Fibroblast of lung (primary cell): ENCODE results near the gene URB1. TPM values are rescaled to one million over a fixed set of nuclear protein-coding genes. Genes with fewer than 3 reads are reported as not detected.

ENCODE experiments used
- DNase-seq, 2 donors: peaks; one replicate each; pipeline versions ENCODE4 v3.0.0 to v3.0.0-alpha.2; 2010; ENCODE audit warnings: low read depth in 2 of 2
- H2AFZ ChIP-seq: 2 replicates; pipeline ENCODE4 v1.5.1; 2012; ENCODE audit warnings: low read length, control low read depth, inconsistent platforms
- H3K27ac ChIP-seq: 2 replicates; pipeline ENCODE4 v1.5.1; 2011; ENCODE audit warnings: low read length, control low read depth; ENCODE audit not compliant: insufficient read depth
- H3K27me3 ChIP-seq: 2 replicates; pipeline ENCODE4 v1.5.1; 2011; ENCODE audit warnings: mild to moderate bottlenecking, low read length; ENCODE audit not compliant: control insufficient read depth, insufficient read depth
- H3K36me3 ChIP-seq: 2 replicates; pipeline ENCODE4 v1.5.1; 2011; ENCODE audit warnings: low read length; ENCODE audit not compliant: control insufficient read depth, insufficient read depth
- H3K4me1 ChIP-seq: 2 replicates; pipeline ENCODE4 v1.5.1; 2011; ENCODE audit warnings: low read length; ENCODE audit not compliant: control insufficient read depth, insufficient read depth; ENCODE audit errors: extremely low read depth
- H3K4me2 ChIP-seq: 2 replicates; pipeline ENCODE4 v1.5.1; 2011; ENCODE audit warnings: low read length, control low read depth; ENCODE audit not compliant: insufficient read depth; ENCODE audit errors: extremely low read depth
- H3K4me3 ChIP-seq, 4 experiments: fragments of 200-600 bp in 1 of 4; sonication (generic) in 1 of 4; replicated peaks in 1 of 4; 2 replicates each; pipeline ENCODE4 v1.5.1; 2011 to 2016; ENCODE audit warnings: low read length in 4 of 4, low read depth in 3 of 4, mild to moderate bottlenecking in 3 of 4, control low read depth in 2 of 4, inconsistent platforms in 1 of 4, mixed read lengths in 1 of 4; ENCODE audit not compliant: insufficient read depth in 1 of 4; ENCODE audit errors: control extremely low read depth in 1 of 4
- H3K79me2 ChIP-seq: 2 replicates; pipeline ENCODE4 v1.5.1; 2012; ENCODE audit warnings: mild to moderate bottlenecking, low read length, inconsistent platforms; ENCODE audit not compliant: control insufficient read depth, insufficient read depth
- H3K9ac ChIP-seq: 2 replicates; pipeline ENCODE4 v1.5.1; 2011; ENCODE audit warnings: mild to moderate bottlenecking, low read length, control low read depth; ENCODE audit not compliant: insufficient read depth
- H3K9me3 ChIP-seq: 2 replicates; pipeline ENCODE4 v1.5.1; 2012; ENCODE audit warnings: low read depth, low read length; ENCODE audit not compliant: control insufficient read depth, insufficient read depth
- H4K20me1 ChIP-seq: 2 replicates; pipeline ENCODE4 v1.5.1; 2011; ENCODE audit warnings: low read length; ENCODE audit not compliant: control insufficient read depth, insufficient read depth; ENCODE audit errors: extremely low read depth
- EZH2 ChIP-seq: IDR thresholded peaks from 2 replicates; pipeline ENCODE4 v1.5.1; 2012; ENCODE audit warnings: low read length, control low read depth, mild to moderate bottlenecking; ENCODE audit errors: missing control alignments
- polyA plus RNA-seq, 2 donors: library from polyadenylated mRNA; depleted of rRNA in 1 of 2; stranded (reverse) in 1 of 2; unstranded in 1 of 2; fragments of >200 nt; gene quantifications; 2 replicates each; pipeline ENCODE4 v1.2.1, GENCODE V29; 2011 to 2012; ENCODE audit warnings: missing spikeins in 1 of 2
- total RNA-seq: library from RNA; depleted of rRNA; stranded (reverse); fragments of >200 nt; gene quantifications from 2 replicates; pipeline ENCODE4 v1.2.1, GENCODE V29; 2014
- TF ChIP-seq, protein P1 (sequence below), 2 donors: IDR thresholded peaks in 1 of 2; conservative IDR thresholded peaks in 1 of 2; 1 replicate in 1 of 2; 2 replicates in 1 of 2; pipeline ENCODE4 v1.5.1; 2011 to 2012; ENCODE audit warnings: low read length in 2 of 2, control low read depth in 1 of 2, inconsistent platforms in 1 of 2, low read depth in 1 of 2, mild to moderate bottlenecking in 1 of 2

URB1 gene
- total and polyA plus RNA-seq, 2 donors (not counting 1 experiment from before 2014, with no cell fraction given) = 4.3 to 17.7 TPM

DNA sequence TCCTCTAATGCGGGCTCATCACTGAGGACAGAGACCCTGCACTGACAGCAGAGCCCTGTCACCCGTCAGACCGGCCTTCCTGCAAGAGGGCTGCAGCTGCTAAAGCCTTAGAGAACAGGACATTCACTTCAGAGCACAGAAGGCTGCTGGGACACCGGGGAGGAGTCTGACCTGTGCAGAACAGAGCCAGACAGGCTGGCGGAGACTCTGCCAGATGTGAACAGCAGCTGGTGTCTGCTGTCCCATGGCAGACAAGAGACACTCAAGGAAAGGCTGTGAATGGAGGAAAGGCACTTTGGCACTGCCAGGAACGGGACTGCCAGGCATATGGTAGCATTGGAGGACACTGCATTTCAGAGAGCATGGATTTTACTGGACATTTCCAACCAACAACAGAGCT lies 72.8 kb downstream of the URB1 start:
- peaks cover 26% of the 10 kb centered on the region for H3K36me3 ChIP-seq
- no peak overlapping the region for H3K4me2 ChIP-seq
- H3K9me3 ChIP-seq = no peaks in the 10 kb centered on the region
- H3K4me3 ChIP-seq = no peak overlapping the region
- no peak overlapping the region for H2AFZ ChIP-seq
- H4K20me1 ChIP-seq = no peaks in the 10 kb centered on the region
- H3K4me1 ChIP-seq = no peaks in the 10 kb centered on the region
- H3K27me3 ChIP-seq = no peaks in the 10 kb centered on the region
- H3K9ac ChIP-seq = no peak overlapping the region
- TF ChIP-seq, protein P1, sequence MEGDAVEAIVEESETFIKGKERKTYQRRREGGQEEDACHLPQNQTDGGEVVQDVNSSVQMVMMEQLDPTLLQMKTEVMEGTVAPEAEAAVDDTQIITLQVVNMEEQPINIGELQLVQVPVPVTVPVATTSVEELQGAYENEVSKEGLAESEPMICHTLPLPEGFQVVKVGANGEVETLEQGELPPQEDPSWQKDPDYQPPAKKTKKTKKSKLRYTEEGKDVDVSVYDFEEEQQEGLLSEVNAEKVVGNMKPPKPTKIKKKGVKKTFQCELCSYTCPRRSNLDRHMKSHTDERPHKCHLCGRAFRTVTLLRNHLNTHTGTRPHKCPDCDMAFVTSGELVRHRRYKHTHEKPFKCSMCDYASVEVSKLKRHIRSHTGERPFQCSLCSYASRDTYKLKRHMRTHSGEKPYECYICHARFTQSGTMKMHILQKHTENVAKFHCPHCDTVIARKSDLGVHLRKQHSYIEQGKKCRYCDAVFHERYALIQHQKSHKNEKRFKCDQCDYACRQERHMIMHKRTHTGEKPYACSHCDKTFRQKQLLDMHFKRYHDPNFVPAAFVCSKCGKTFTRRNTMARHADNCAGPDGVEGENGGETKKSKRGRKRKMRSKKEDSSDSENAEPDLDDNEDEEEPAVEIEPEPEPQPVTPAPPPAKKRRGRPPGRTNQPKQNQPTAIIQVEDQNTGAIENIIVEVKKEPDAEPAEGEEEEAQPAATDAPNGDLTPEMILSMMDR (conservative IDR thresholded peaks at IDR 0.05 in 1 of 2, IDR thresholded peaks at IDR 0.05 in 1 of 2; ENCODE audit: low read depth in 1 of 2, low read length in 2 of 2) = no peak
- TF ChIP-seq EZH2 = no peak
- DNase-seq = no peak
- no peaks in the 10 kb centered on the region for H3K79me2 ChIP-seq
- H3K27ac ChIP-seq = no peak overlapping the region

DNA sequence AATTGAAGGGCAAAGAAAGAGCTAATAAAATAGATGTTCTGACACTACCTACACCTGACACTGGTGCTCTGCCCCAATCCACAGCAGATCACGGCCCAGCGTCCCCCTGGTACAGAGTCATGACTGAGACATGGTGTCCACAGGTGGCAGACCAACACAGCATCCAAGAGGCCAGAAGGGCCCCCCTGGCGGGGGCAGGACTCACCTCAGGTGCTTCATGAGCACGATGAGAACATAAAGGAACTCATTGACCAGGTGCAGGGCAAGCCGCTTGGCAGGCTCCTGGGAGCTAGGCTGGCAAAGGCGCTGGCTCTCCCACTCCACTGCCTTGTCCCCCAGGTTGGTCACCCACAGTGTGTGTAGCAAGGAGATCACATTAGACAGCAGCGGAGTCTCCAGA lies 73.8 kb downstream of the URB1 start:
- Histone ChIP-seq H3K9me3 (no peaks in the 10 kb centered on the region), H3K79me2 (no peaks in the 10 kb centered on the region), H3K4me1 (no peaks in the 10 kb centered on the region), H3K27me3 (no peaks in the 10 kb centered on the region), H3K4me2 (no peak overlapping the region), H3K36me3 (peaks cover 21% of the 10 kb centered on the region), H4K20me1 (no peaks in the 10 kb centered on the region), H2AFZ (no peak overlapping the region), H3K4me3 (no peak overlapping the region), H3K9ac (no peak overlapping the region), H3K27ac (no peak overlapping the region)
- TF ChIP-seq, protein P1 (conservative IDR thresholded peaks at IDR 0.05 in 1 of 2, IDR thresholded peaks at IDR 0.05 in 1 of 2; ENCODE audit: low read depth in 1 of 2, low read length in 2 of 2) = no peak
- no peak for TF ChIP-seq EZH2
- DNase-seq = no peak

DNA sequence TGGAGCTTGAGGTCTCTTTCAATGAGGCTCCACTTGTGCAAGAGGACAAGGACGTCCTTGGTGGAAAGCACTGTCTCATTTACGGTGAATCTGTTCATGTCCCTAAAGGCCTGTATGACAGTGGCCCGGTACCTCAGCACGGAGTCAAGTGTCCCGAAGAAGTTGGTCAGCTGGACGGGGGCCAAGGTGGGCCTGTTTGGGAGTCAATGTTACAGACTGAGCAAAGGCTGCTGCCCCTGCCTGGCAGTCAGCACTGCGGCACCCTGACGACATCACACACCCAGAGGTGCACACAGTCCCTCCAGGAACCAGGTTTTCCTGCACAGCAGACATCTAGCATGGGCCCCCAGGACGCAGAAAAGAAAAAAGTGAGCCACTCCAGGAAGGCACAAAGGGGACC lies 75.1 kb downstream of the URB1 start:
- H3K4me3 ChIP-seq = no peak overlapping the region
- no peak overlapping the region for H3K9ac ChIP-seq
- no peaks in the 10 kb centered on the region for H4K20me1 ChIP-seq
- H3K4me2 ChIP-seq = no peak overlapping the region
- DNase-seq = no peak
- H2AFZ ChIP-seq = no peak overlapping the region
- H3K27me3 ChIP-seq = no peaks in the 10 kb centered on the region
- H3K79me2 ChIP-seq = no peaks in the 10 kb centered on the region
- peaks cover 19% of the 10 kb centered on the region for H3K36me3 ChIP-seq
- no peak overlapping the region for H3K27ac ChIP-seq
- TF ChIP-seq, protein P1 (conservative IDR thresholded peaks at IDR 0.05 in 1 of 2, IDR thresholded peaks at IDR 0.05 in 1 of 2; ENCODE audit: low read depth in 1 of 2, low read length in 2 of 2) = no peak
- TF ChIP-seq EZH2 = no peak
- no peaks in the 10 kb centered on the region for H3K9me3 ChIP-seq
- H3K4me1 ChIP-seq = no peaks in the 10 kb centered on the region
